ENCODE measurements around the gene ANKRD33B.
A peak's percentile ranks its signal among the peaks of the same experiment; 100 is the strongest.
"Not testable (repeated sequence)": the region's sequence is repeated elsewhere in the genome, so short reads cannot be mapped to it uniquely, and the experiment has no call there.

ANKRD33B gene

GRCh38 chr5:10596310-10596703 lies 32.4 kb downstream of the ANKRD33B start:
- no peak for DNase-seq

GRCh38 chr5:10596886-10597451 lies 33.1 kb downstream of the ANKRD33B start:
- DNase-seq, result no peak

DNA sequence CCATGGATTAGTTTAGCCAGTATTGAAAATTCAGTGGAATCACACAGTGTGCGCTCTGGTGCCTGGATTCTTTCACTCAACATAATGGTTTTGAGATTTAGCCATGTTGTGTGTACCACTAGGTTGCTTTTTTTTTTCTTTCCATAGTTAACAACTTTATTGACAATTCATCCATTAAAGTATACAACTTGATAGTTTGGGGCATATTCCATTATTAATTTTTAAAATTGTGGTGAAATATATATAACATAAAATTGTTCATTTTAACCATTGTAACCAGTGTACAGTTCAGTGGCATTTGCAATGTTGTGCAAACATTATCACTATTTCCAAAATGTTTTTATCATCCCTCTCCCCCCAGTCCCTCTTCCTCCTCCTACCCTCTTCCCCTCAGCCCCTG lies 35.2 kb downstream of the ANKRD33B start:
- no peak for DNase-seq

GRCh38 chr5:10599862-10600284 lies 36.0 kb downstream of the ANKRD33B start:
- no peak for DNase-seq

GRCh38 chr5:10600626-10601245 lies 36.9 kb downstream of the ANKRD33B start:
- DNase-seq, result peak; percentile 17

- no peak for DNase-seq
These were observed 37.6 kb downstream of the ANKRD33B start for GRCh38 chr5:10601246-10602030.

DNA sequence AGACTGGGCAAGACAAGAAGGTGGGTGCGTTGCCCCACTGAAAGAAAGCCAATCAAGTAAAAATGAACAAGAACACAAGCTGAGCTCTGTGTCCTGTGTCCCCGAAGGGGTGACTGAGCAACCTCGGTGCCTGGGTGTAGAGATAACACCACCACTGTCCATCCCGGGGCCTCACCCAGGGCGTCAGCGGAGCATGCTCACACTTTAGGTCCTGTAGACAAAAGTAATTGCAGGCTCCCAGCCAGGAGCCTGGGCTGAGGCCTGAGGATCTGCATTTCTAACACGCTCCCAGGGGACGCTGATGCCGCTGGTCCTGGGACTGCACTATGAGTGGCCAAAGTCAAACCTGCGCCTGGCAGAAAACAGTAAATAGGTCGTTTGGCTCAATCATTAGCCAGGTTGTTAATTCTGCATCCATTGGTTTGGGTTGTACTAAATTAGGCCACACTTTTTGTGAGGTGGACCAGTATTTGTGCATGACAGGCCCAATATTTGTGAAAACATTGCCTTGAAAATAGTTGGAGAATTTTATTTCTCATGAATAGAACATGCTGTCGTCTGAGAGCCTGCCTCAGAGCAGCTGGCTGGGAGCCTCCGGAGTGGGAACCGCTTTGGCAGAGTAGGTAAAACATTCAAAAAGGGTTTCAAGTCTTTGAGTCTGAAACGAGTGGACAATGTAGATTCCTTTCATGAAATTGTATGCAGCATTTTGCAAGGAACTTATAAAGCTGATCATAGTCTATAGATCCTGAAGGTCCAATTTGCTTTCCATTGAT lies 38.3 kb downstream of the ANKRD33B start:
- no peak for DNase-seq

- no peak for DNase-seq
These were observed 41.1 kb downstream of the ANKRD33B start for GRCh38 chr5:10604975-10605374.

GRCh38 chr5:10606632-10607022 lies 42.8 kb downstream of the ANKRD33B start:
- not testable (repeated sequence) for DNase-seq

- no peak for DNase-seq
These were observed 43.3 kb downstream of the ANKRD33B start for GRCh38 chr5:10607023-10607665.

DNA sequence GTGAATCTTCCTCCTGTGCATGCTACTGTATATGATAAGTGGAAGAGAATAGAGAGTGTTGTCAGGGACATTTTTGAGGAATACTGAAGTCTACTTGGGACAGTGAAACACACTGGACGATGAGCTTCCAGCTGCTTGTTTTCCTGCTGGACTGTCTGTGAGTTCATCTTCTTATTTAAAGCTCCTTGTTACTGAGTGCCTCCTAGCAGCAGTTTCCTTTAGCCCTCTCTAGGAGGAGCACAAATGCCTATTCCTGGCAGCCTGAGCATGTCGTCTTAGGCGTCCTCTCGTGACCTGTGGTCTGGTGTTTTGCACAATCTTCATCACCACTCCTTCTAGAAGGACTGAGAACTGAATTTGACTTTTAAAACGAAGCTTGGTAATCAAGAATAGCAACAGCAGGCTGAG lies 43.8 kb downstream of the ANKRD33B start:
- no peak for DNase-seq

DNA sequence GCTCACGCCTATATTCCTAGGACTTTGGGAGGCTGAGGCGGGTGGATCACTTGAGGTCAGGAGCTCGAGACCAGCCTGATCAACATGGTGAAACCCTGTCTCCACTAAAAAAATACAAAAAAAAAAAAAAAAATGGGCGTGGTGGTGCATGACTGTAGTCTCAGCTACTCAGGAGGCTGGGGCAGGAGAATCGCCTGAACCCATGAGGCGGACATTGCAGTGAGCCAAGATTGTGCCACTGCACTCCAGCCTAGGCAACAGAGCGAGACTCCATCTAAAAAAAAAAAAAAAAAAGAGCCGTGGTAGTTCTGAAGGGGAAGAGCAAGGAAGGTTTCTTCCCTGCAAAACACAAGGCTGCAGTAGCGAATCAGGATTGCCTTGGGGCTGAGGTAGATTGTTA lies 44.2 kb downstream of the ANKRD33B start:
- DNase-seq, result not testable (repeated sequence)

DNA sequence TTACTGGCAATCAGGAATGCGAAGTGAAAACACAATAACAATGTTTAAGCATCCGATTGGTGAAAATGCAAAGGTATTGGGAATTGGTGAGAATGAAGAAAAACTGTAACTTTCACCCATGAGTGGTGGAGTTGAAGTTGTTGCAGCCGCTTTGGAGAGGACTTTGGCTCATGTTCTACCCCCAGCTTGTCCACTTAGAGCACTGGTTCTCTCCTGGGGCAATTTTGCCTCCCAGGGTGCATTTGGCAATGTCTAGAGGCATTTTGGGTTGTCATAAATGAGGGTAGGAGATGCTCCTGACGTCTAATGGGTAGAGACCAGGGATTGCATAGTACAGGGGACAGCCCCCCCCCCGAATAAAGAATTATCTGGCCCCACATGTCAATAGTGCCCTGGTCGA lies 46.2 kb downstream of the ANKRD33B start:
- no peak for DNase-seq

DNA sequence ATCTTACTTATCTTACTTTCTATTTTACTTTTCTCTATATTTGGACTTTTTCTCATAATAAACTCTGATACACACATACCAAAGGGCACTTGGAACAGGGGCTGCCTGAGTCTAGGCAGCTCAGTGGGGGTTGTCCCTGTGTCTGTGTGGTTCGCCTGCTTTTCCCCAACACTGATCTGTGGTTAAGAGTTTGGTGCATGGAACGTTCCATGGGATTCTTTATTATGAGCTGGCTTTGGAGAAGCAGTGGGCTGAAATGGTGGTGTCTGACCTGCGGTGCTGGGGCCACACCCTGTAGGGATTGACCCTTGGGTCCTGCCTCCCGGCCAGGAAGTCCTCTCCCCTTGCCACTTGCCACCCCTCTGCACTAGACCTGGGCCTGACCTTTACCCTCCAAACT lies 47.4 kb downstream of the ANKRD33B start:
- no peak for DNase-seq

DNA sequence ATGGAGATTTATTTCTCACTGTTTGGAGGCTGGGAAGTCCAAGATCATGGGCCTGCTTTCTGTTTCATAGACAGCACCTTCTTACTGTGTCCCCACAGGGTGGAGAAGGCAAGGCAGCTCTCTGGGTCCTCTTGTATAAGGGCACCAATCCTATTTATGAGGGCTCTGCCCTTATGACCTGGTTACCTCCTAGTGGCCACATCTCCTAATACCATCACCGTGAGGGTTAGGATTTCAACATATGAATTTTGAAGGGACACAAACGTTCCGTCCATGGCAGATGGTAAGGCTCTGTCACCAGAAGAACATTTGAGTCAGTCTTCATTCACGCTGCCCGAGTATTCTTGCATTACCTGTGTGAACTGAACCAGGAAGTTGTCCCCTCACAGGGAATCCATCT lies 48.4 kb downstream of the ANKRD33B start:
- DNase-seq, result no peak

- no peak for DNase-seq
These were observed 51.8 kb downstream of the ANKRD33B start for GRCh38 chr5:10615693-10616092.

- DNase-seq, result no peak
These were observed 53.2 kb downstream of the ANKRD33B start for GRCh38 chr5:10617103-10617502.

- no peak for DNase-seq
These were observed 54.4 kb downstream of the ANKRD33B start for GRCh38 chr5:10618311-10618710.

GRCh38 chr5:10619649-10620048 lies 55.8 kb downstream of the ANKRD33B start:
- no peak for DNase-seq

GRCh38 chr5:10620346-10620745 lies 56.5 kb downstream of the ANKRD33B start:
- DNase-seq, result no peak

DNA sequence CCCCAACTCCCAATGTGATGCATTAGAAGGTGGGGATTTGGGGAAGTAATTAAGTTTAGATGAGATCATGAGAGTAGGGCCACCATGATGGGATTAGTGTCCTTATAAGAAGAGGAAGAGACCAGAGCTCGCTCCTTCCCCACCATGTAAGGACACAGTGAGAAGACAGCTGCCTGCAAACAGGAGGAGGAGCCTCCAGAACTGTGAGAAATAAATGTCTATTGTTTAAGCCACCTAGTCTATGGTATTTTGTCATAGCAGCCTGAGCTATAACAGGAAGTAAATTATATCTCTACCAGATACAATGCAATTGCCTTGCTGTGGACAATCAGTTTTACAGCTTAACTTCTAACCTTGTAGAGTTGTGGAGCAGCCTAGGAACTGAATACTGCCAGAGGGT lies 58.0 kb downstream of the ANKRD33B start:
- no peak for DNase-seq

- DNase-seq, result no peak
These were observed 58.9 kb downstream of the ANKRD33B start for GRCh38 chr5:10622810-10623209.
